Measurements from ENCODE around the gene CHCHD6. TPM values are rescaled to one million over a fixed set of nuclear protein-coding genes. Genes with fewer than 3 reads are reported as not detected.

The CHCHD6 gene
- total and polyA plus RNA-seq, 2 donors (not counting 3 experiments of a cell fraction or from before 2014, with no cell fraction given): 8.4 to 10.1 TPM

- no peaks in the 10 kb centered on the region for H3K9me1 ChIP-seq (replicated peaks; ENCODE audit: control insufficient read depth, extremely low read depth, insufficient read depth, low read length)
- H3K27ac ChIP-seq (ENCODE audit: insufficient read depth, low read depth, low read length): no peak overlapping the region
- no peak overlapping the region for H3K4me3 ChIP-seq (replicated peaks in 1 of 3; ENCODE audit: insufficient read depth in 1 of 3, low read depth in 1 of 3, low read length in 3 of 3)
- dilution Hi-C loops (cut with MboI; ENCODE audit: extremely low pct_ligation_motif_present, low sequenced_read_pairs) (no loop called here), intact Hi-C loops (cut with micrococcal nuclease) (loop anchor here (1.0 to 2.0 kb wide), 2 partner anchors 10 to 218 kb away; no protein-coding TSS in a partner anchor)
- ChIA-PET CTCF (interaction anchor here (1.0 to 3.3 kb wide), 4 partner anchors 9 to 169 kb away, joined by 3 to 26 read pairs (median 5); no protein-coding TSS in a partner anchor), POLR2A (interaction anchor here (1.2 kb wide), 1 partner anchor 10 kb away, joined by 5 read pairs; no protein-coding TSS in a partner anchor)
- H2AFZ ChIP-seq (ENCODE audit: low read depth, low read length): no peak overlapping the region
- TF ChIP-seq POLR2A (IDR thresholded peaks at IDR 0.05; ENCODE audit: low read depth, low read length): no peak
- TF ChIP-seq POLR2AphosphoS5 (IDR thresholded peaks at IDR 0.05; ENCODE audit: insufficient read depth, low read depth, low read length): peak; percentile 79
- peak; percentile 40 for TF ChIP-seq GATA2 (IDR thresholded peaks at IDR 0.05; ENCODE audit: insufficient read depth, insufficient read length, low read depth, low read length)
- no peak overlapping the region for H3K4me2 ChIP-seq (ENCODE audit: insufficient read depth, low read length)
- peak; percentile 81 for DNase-seq (ENCODE audit: low read depth, low spot score)
- no peak overlapping the region for H3K9ac ChIP-seq (replicated peaks; ENCODE audit: extremely low read depth, insufficient read depth, low read length)
- peak; percentile 98 for FAIRE-seq
- H4K20me1 ChIP-seq (replicated peaks; ENCODE audit: control insufficient read depth, extremely low read depth, insufficient read depth, low read length): peaks cover 3% of the 10 kb centered on the region
- no TSS peak for BruUV-seq (replicated peaks)
- H3K9me3 ChIP-seq (replicated peaks; ENCODE audit: control insufficient read depth, insufficient read depth, low read length): no peaks in the 10 kb centered on the region
- H3K4me1 ChIP-seq (ENCODE audit: control insufficient read depth, extremely low read depth, insufficient read depth, low read length): peaks cover 33% of the 10 kb centered on the region
- H3K36me3 ChIP-seq (ENCODE audit: control insufficient read depth in 2 of 2, extremely low read depth in 1 of 2, insufficient read depth in 2 of 2, low read length in 2 of 2): no peaks in the 10 kb centered on the region
- peaks cover 30 to 45% of the 10 kb centered on the region in 2 experiments for H3K27me3 ChIP-seq (ENCODE audit: control insufficient read depth in 2 of 2, insufficient read depth in 2 of 2, low read length in 2 of 2)
- H3K79me2 ChIP-seq (ENCODE audit: control insufficient read depth, insufficient read depth, low read length): no peaks in the 10 kb centered on the region
Observed at GRCh38 chr3:126921085-126921824, 217.2 kb downstream of the CHCHD6 start.

DNA sequence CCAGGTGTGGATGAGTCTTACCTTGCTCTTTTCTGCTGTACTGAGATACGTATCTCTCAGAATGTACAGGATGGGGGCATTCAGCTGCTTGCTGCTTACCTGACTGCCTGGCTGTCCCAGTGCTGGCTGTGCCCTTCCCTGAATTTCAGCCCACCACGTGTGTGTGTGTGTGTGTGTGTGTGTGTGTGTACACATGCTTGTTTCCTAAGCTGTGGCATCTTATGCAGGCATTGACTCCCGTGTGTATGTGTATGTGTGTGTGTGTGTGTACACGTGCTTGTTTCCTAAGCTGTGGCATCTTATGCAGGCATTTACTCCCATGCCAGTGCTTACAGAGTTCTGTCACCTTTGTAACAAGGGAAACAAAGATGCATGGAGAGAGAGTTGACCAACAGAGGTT lies 218.4 kb downstream of the CHCHD6 start:
- no peak for FAIRE-seq
- intact Hi-C loops (cut with micrococcal nuclease): no loop called here
- ChIA-PET CTCF (interaction anchor here (0.9 to 3.3 kb wide), 3 partner anchors 11 to 171 kb away, joined by 3 to 26 read pairs (median 7); no protein-coding TSS in a partner anchor), POLR2A (no interaction called here)
- Histone ChIP-seq H3K4me3 (replicated peaks in 1 of 3; ENCODE audit: insufficient read depth in 1 of 3, low read depth in 1 of 3, low read length in 3 of 3) (no peak overlapping the region), H3K27ac (ENCODE audit: insufficient read depth, low read depth, low read length) (no peak overlapping the region), H3K36me3 (ENCODE audit: control insufficient read depth in 2 of 2, extremely low read depth in 1 of 2, insufficient read depth in 2 of 2, low read length in 2 of 2) (no peaks in the 10 kb centered on the region), H3K27me3 (ENCODE audit: control insufficient read depth in 2 of 2, insufficient read depth in 2 of 2, low read length in 2 of 2) (peaks cover 25 to 35% of the 10 kb centered on the region in 2 experiments), H3K9ac (replicated peaks; ENCODE audit: extremely low read depth, insufficient read depth, low read length) (no peak overlapping the region), H3K4me1 (ENCODE audit: control insufficient read depth, extremely low read depth, insufficient read depth, low read length) (peaks cover 45% of the 10 kb centered on the region), H3K4me2 (ENCODE audit: insufficient read depth, low read length) (no peak overlapping the region), H2AFZ (ENCODE audit: low read depth, low read length) (no peak overlapping the region), H3K79me2 (ENCODE audit: control insufficient read depth, insufficient read depth, low read length) (no peaks in the 10 kb centered on the region), H3K9me1 (replicated peaks; ENCODE audit: control insufficient read depth, extremely low read depth, insufficient read depth, low read length) (no peaks in the 10 kb centered on the region), H4K20me1 (replicated peaks; ENCODE audit: control insufficient read depth, extremely low read depth, insufficient read depth, low read length) (peaks cover 3% of the 10 kb centered on the region), H3K9me3 (replicated peaks; ENCODE audit: control insufficient read depth, insufficient read depth, low read length) (no peaks in the 10 kb centered on the region)
- BruUV-seq (replicated peaks): no TSS peak
- dilution Hi-C loops (cut with MboI; ENCODE audit: extremely low pct_ligation_motif_present, low sequenced_read_pairs): no loop called here
- TF ChIP-seq MYC (IDR thresholded peaks at IDR 0.05; ENCODE audit: low read depth, low read length) (no peak), POLR2A (IDR thresholded peaks at IDR 0.05; ENCODE audit: low read depth, low read length) (no peak)
- DNase-seq (ENCODE audit: low read depth, low spot score): no peak

Measured in endothelial cell of umbilical vein (primary cell).